Lung (tissue), 12 donors: ENCODE results near the gene THRB. TPM values are rescaled to one million over a fixed set of nuclear protein-coding genes. Genes with fewer than 3 reads are reported as not detected.
A peak's percentile ranks its signal among the peaks of the same experiment; 100 is the strongest.

Experiments used
- ATAC-seq: fragments of 200-7000 bp; cut with Tn5 transposase; one replicate; pipeline ENCODE4 v1.9.1; 2020; ENCODE audit warnings: moderate number of reproducible peaks; ENCODE audit not compliant: insufficient read depth, low FRiP score
- DNase-seq, 3 donors: peaks; one replicate each; pipeline ENCODE4 v3.0.0-alpha.2; 2013 to 2017
- H3K27ac ChIP-seq, 2 donors: one replicate each; pipeline ENCODE4 v1.5.1; 2013; ENCODE audit warnings: mild to moderate bottlenecking in 2 of 2, moderate library complexity in 2 of 2, control low read depth in 1 of 2, inconsistent platforms in 1 of 2, low read depth in 1 of 2, low read length in 1 of 2
- H3K27me3 ChIP-seq, 3 donors: one replicate each; pipeline ENCODE4 v1.5.1; 2013; ENCODE audit warnings: low read length in 2 of 3; ENCODE audit not compliant: control insufficient read depth in 3 of 3, insufficient read depth in 3 of 3
- H3K36me3 ChIP-seq, 4 donors: one replicate each; pipeline ENCODE4 v1.5.1; 2013; ENCODE audit warnings: low read length in 4 of 4, mild to moderate bottlenecking in 1 of 4, moderate library complexity in 1 of 4; ENCODE audit not compliant: control insufficient read depth in 4 of 4, insufficient read depth in 4 of 4
- H3K4me1 ChIP-seq, 5 donors: one replicate each; pipeline ENCODE4 v1.5.1; 2013; ENCODE audit warnings: low read length in 5 of 5, mild to moderate bottlenecking in 2 of 5, moderate library complexity in 1 of 5; ENCODE audit not compliant: control insufficient read depth in 5 of 5, insufficient read depth in 5 of 5
- H3K4me3 ChIP-seq: one replicate; pipeline ENCODE4 v1.5.1; 2013; ENCODE audit warnings: mild to moderate bottlenecking, control low read depth, moderate library complexity
- H3K9ac ChIP-seq, 2 donors: one replicate each; pipeline ENCODE4 v1.5.1; 2013; ENCODE audit warnings: low read length in 2 of 2, control low read depth in 1 of 2; ENCODE audit not compliant: insufficient read depth in 1 of 2
- H3K9me3 ChIP-seq, 4 donors: one replicate each; pipeline ENCODE4 v1.5.1; 2013; ENCODE audit warnings: low read length in 3 of 4, mild to moderate bottlenecking in 1 of 4, moderate library complexity in 1 of 4; ENCODE audit not compliant: control insufficient read depth in 4 of 4, insufficient read depth in 3 of 4
- WGBS, 2 donors: extraction: QIAGEN DNeasy Blood & Tissue Kit; methylation state at CpG; one replicate each; pipeline ENCODE4 v1.1.7; 2013; 5-methylcytosine and 5-hydroxymethylcytosine counted together
- polyA plus RNA-seq, 2 donors: library from polyadenylated mRNA; stranded (reverse); fragments of 200-250 nt; gene quantifications; one replicate each; pipeline ENCODE4 v1.2.1, GENCODE V29; 2013
- total RNA-seq, 2 donors: library from RNA; depleted of rRNA in 1 of 2; stranded (reverse); fragments of >200 nt in 1 of 2; gene quantifications; one replicate each; pipeline ENCODE4 v1.2.1, GENCODE V29; 2014 to 2021
- TF ChIP-seq, protein P1 (sequence below): IDR thresholded peaks from 2 replicates; pipeline ENCODE4 v1.5.1; 2012; ENCODE audit warnings: mild to moderate bottlenecking; ENCODE audit errors: control extremely low read depth, extremely low read depth
- donor health status: control.
- donor health status: control.
- donor health status: Bipolar disorder and iron deficiency.
- donor health status: healthy.
- donor health status: DM: yes; HTN: yes; CAD: no.

THRB gene
- total and polyA plus RNA-seq, 4 donors: 2.1 to 23.5 (median 6.1) TPM

DNA sequence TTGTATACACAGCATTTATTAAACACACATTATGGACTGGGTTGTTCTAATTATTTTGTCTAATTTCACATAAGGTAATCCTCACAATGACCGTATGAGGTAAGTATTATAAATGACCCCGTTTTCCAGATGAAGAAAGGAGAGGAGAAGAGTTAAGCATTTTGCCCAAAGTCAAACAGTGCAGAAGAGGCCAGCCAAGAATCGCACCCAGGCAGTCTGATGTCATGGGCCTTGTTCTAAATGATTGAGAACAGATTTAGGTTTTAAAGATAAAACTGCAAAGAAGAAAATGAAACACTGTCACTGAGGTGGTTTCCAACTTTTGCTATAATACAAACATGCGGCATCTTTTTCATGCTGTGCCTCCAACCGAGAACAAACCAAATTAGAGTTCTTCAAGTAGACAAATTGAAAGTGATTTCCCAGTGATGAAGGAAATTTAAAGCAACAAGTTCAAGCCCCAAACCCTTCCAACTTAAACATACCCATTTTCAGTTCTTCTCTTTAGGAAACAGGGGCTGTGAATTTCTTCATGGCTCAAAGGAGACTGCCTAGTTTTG is 155.3 kb downstream of the THRB start:
- Histone ChIP-seq H3K36me3 (no peaks in the 10 kb centered on the region), H3K9ac (no peak overlapping the region), H3K4me1 (peaks cover 0 to 54% (median 7%) of the 10 kb centered on the region in 5 donors), H3K27me3 (no peaks in the 10 kb centered on the region), H3K27ac (no peak overlapping the region), H3K9me3 (peaks cover 0 to 2% (median 0%) of the 10 kb centered on the region in 4 donors), H3K4me3 (no peak overlapping the region)
- 81 to 84% methylated on average over 5 of the region's 5 CpGs for WGBS, 2 donors
- TF ChIP-seq, protein P1, sequence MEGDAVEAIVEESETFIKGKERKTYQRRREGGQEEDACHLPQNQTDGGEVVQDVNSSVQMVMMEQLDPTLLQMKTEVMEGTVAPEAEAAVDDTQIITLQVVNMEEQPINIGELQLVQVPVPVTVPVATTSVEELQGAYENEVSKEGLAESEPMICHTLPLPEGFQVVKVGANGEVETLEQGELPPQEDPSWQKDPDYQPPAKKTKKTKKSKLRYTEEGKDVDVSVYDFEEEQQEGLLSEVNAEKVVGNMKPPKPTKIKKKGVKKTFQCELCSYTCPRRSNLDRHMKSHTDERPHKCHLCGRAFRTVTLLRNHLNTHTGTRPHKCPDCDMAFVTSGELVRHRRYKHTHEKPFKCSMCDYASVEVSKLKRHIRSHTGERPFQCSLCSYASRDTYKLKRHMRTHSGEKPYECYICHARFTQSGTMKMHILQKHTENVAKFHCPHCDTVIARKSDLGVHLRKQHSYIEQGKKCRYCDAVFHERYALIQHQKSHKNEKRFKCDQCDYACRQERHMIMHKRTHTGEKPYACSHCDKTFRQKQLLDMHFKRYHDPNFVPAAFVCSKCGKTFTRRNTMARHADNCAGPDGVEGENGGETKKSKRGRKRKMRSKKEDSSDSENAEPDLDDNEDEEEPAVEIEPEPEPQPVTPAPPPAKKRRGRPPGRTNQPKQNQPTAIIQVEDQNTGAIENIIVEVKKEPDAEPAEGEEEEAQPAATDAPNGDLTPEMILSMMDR: no peak
- DNase-seq (peak; percentile 72 to 88 (median 86)), ATAC-seq (no peak)

DNA sequence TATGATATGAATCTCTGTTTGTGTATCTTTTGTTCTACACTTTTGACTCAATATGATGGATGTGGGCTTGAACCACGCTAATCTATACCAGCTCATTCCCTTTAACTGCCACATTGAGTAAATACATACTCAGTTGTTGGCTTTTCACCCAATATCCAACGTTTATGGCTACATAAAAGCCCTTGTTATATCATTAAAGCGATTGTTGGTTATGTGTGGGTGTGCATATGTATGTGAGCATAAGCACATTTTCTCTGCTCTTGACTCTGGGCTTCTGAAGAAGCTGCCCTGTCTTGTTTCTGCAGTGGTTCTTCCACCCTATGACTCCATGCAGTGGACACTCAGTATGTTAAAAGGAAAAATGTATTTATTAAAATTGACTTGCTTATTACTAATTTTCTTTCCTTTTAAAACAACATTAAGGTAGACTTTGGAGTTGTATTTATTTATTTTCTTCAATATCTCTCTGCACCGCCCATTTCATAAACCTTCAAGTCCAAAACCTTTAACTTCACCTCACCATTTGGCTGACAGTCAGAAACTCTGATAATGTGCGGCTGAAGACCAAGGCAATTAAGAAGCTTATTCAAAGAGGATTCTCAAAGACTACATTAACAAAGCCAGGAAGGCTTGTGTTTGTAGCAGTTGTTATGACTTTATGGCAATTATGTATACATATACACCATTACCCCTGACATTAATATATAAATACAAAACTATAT is 156.1 kb downstream of the THRB start:
- TF ChIP-seq, protein P1: no peak
- Histone ChIP-seq H3K27ac (no peak overlapping the region), H3K27me3 (no peaks in the 10 kb centered on the region), H3K4me1 (peaks cover 0 to 50% (median 7%) of the 10 kb centered on the region in 5 donors), H3K9ac (no peak overlapping the region), H3K36me3 (no peaks in the 10 kb centered on the region), H3K9me3 (peaks cover 0 to 2% (median 0%) of the 10 kb centered on the region in 4 donors), H3K4me3 (no peak overlapping the region)
- 73 to 85% methylated on average over 5 of the region's 5 CpGs for WGBS, 2 donors
- ATAC-seq: no peak
- DNase-seq: peak; percentile 63 to 89 (median 86)

DNA sequence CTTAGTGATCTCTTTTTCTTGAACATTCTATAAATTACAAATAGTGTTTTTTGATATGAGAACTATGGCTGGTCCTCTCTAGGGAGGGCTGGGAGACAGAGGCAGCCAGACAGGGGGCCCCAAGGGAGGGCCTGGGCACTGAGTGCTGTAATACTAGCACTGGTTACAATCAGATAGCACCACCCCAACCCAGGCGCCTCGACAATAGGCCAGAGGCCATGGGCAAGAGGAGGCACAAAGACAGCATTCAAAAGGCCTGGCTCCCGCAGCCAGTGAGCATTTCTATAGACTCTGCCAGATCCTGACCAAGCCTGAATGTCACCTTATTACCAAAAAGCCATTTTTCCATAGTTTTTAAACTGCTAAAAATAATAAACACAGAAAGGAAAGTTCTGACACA is 158.5 kb downstream of the THRB start:
- Histone ChIP-seq H3K9ac (no peak overlapping the region), H3K27ac (no peak overlapping the region), H3K27me3 (no peaks in the 10 kb centered on the region), H3K9me3 (peaks cover 0 to 2% (median 0%) of the 10 kb centered on the region in 4 donors), H3K36me3 (peaks cover 0 to 7% (median 3%) of the 10 kb centered on the region in 4 donors), H3K4me3 (no peak overlapping the region), H3K4me1 (peaks cover 0 to 41% (median 2%) of the 10 kb centered on the region in 5 donors)
- TF ChIP-seq, protein P1: no peak
- ATAC-seq (no peak), DNase-seq (no peak)
- WGBS, 2 donors: 77 to 91% methylated on average over 3 of the region's 3 CpGs
